Liver (tissue), 9 donors: Measurements from ENCODE around the gene AKTIP. TPM values are rescaled to one million over a fixed set of nuclear protein-coding genes. Genes with fewer than 3 reads are reported as not detected.

Source experiments
- DNase-seq: peaks from one replicate; pipeline ENCODE4 v3.0.0-alpha.2; 2017; ENCODE audit warnings: low spot score
- H3K27ac ChIP-seq, 2 donors: one replicate each; pipeline ENCODE4 v1.7.0; 2013; ENCODE audit warnings: inconsistent platforms in 2 of 2, low read length in 2 of 2, control low read depth in 1 of 2, low read depth in 1 of 2, mild to moderate bottlenecking in 1 of 2
- H3K27me3 ChIP-seq, 4 donors: one replicate each; pipeline versions ENCODE4 v1.6.1 to v1.7.0; 2013; ENCODE audit warnings: low read length in 3 of 4, inconsistent platforms in 1 of 4, mild to moderate bottlenecking in 1 of 4, moderate library complexity in 1 of 4; ENCODE audit not compliant: control insufficient read depth in 4 of 4, insufficient read depth in 4 of 4
- H3K36me3 ChIP-seq, 4 donors: one replicate each; pipeline versions ENCODE4 v1.6.1 to v1.7.0; 2013; ENCODE audit warnings: low read length in 3 of 4, mild to moderate bottlenecking in 3 of 4, low read depth in 1 of 4, moderate library complexity in 1 of 4; ENCODE audit not compliant: control insufficient read depth in 4 of 4, insufficient read depth in 3 of 4
- H3K4me1 ChIP-seq, 4 donors: one replicate each; pipeline versions ENCODE4 v1.6.1 to v1.7.0; 2013; ENCODE audit warnings: low read length in 3 of 4, mild to moderate bottlenecking in 3 of 4, moderate library complexity in 1 of 4; ENCODE audit not compliant: control insufficient read depth in 4 of 4, insufficient read depth in 4 of 4
- H3K4me3 ChIP-seq, 3 donors: one replicate each; pipeline versions ENCODE4 v1.6.1 to v1.7.0; 2013; ENCODE audit warnings: low read length in 3 of 3, control low read depth in 1 of 3, low read depth in 1 of 3, mild to moderate bottlenecking in 1 of 3
- H3K9ac ChIP-seq, 2 donors: one replicate each; pipeline ENCODE4 v1.7.0; 2013; ENCODE audit warnings: low read length in 2 of 2, mild to moderate bottlenecking in 2 of 2, moderate library complexity in 2 of 2, control low read depth in 1 of 2, low read depth in 1 of 2
- H3K9me3 ChIP-seq, 4 donors: one replicate each; pipeline versions ENCODE4 v1.6.1 to v1.7.0; 2013; ENCODE audit warnings: low read length in 3 of 4; ENCODE audit not compliant: control insufficient read depth in 4 of 4
- ATF3 ChIP-seq: IDR thresholded peaks from 2 replicates; pipeline ENCODE4 v1.6.1; 2016; ENCODE audit warnings: antibody characterized with exemption
- EGR1 ChIP-seq, 2 donors: IDR thresholded peaks; 2 replicates each; pipeline ENCODE4 v1.6.1; 2016 to 2018; ENCODE audit warnings: antibody characterized with exemption in 2 of 2, low read depth in 2 of 2
- FOXA1 ChIP-seq: IDR thresholded peaks from 2 replicates; pipeline ENCODE4 v1.6.1; 2016; ENCODE audit warnings: antibody characterized with exemption
- FOXA2 ChIP-seq: IDR thresholded peaks from 2 replicates; pipeline ENCODE4 v1.6.1; 2016; ENCODE audit warnings: antibody characterized with exemption
- GABPA ChIP-seq, 2 donors: IDR thresholded peaks in 1 of 2; conservative IDR thresholded peaks in 1 of 2; 2 replicates each; pipeline ENCODE4 v1.6.1; 2016; ENCODE audit warnings: antibody characterized with exemption in 2 of 2, mild to moderate bottlenecking in 1 of 2, moderate library complexity in 1 of 2
- HNF4A ChIP-seq, 2 donors: conservative IDR thresholded peaks; 2 replicates each; pipeline ENCODE4 v1.6.1; 2016; ENCODE audit warnings: antibody characterized with exemption in 2 of 2, mild to moderate bottlenecking in 2 of 2
- HNF4G ChIP-seq: IDR thresholded peaks from 2 replicates; pipeline ENCODE4 v1.6.1; 2016; ENCODE audit warnings: antibody characterized with exemption
- JUND ChIP-seq, 2 donors: IDR thresholded peaks; 2 replicates each; pipeline ENCODE4 v1.6.1; 2016; ENCODE audit warnings: antibody characterized with exemption in 2 of 2
- MAX ChIP-seq: IDR thresholded peaks from 2 replicates; pipeline ENCODE4 v1.6.1; 2016; ENCODE audit warnings: antibody characterized with exemption
- NR2F2 ChIP-seq: IDR thresholded peaks from 2 replicates; pipeline ENCODE4 v1.6.1; 2016; ENCODE audit warnings: antibody characterized with exemption
- RAD21 ChIP-seq, 2 donors: IDR thresholded peaks; 2 replicates each; pipeline ENCODE4 v1.6.1; 2016; ENCODE audit warnings: antibody characterized with exemption in 2 of 2, mild to moderate bottlenecking in 2 of 2
- RXRA ChIP-seq, 2 donors: IDR thresholded peaks; 2 replicates each; pipeline ENCODE4 v1.6.1; 2017 to 2018; ENCODE audit warnings: antibody characterized with exemption in 2 of 2, mild to moderate bottlenecking in 1 of 2
- SP1 ChIP-seq: IDR thresholded peaks from 2 replicates; pipeline ENCODE4 v1.6.1; 2018; ENCODE audit warnings: antibody characterized with exemption, mild to moderate bottlenecking
- TAF1 ChIP-seq: conservative IDR thresholded peaks from 2 replicates; pipeline ENCODE4 v1.6.1; 2016; ENCODE audit warnings: antibody characterized with exemption, mild to moderate bottlenecking
- YY1 ChIP-seq: IDR thresholded peaks from 2 replicates; pipeline ENCODE4 v1.6.1; 2016; ENCODE audit warnings: antibody characterized with exemption, mild to moderate bottlenecking
- WGBS: extraction: QIAGEN DNeasy Blood & Tissue Kit; methylation state at CpG from one replicate; pipeline ENCODE4 v1.1.7; 2013; 5-methylcytosine and 5-hydroxymethylcytosine counted together
- polyA plus RNA-seq, 2 donors: library from polyadenylated mRNA; stranded (reverse) in 1 of 2; unstranded in 1 of 2; fragments of 200-250 nt in 1 of 2; fragments of >200 nt in 1 of 2; fragmentation: Nextera tagmentation in 1 of 2; extraction: Ambion mirVana in 1 of 2; gene quantifications; one replicate each; pipeline versions ENCODE4 v1.2.1 to v1.2.3, GENCODE V29; 2013 to 2015
- total RNA-seq, 2 donors: library from RNA; depleted of rRNA; stranded (reverse); fragments of >200 nt; gene quantifications; one replicate each; pipeline ENCODE4 v1.2.3, GENCODE V29; 2014
- TF ChIP-seq, protein P1 (sequence below): IDR thresholded peaks from 2 replicates; pipeline ENCODE4 v1.6.1; 2016; ENCODE audit warnings: antibody characterized with exemption
- TF ChIP-seq, protein P2 (sequence below): IDR thresholded peaks from 2 replicates; pipeline ENCODE4 v1.6.1; 2016; ENCODE audit warnings: antibody characterized with exemption, mild to moderate bottlenecking
- TF ChIP-seq, protein P3 (sequence below): fragments of 150-350 bp; IDR thresholded peaks from 2 replicates; pipeline ENCODE4 v1.5.1; 2017; ENCODE audit warnings: improper control_type of control experiment, low read depth, low read length; ENCODE audit not compliant: missing input control
- donor health status: healthy.
- donor health status: healthy.
- donor health status: healthy.
- donor health status: healthy.
- donor health status: healthy.

AKTIP gene
- total and polyA plus RNA-seq, 4 donors = 7.5 to 47.1 (median 20.4) TPM

- Histone ChIP-seq H3K27ac (no peak overlapping the region), H3K4me1 (peaks cover 5 to 18% (median 9%) of the 10 kb centered on the region in 4 donors), H3K4me3 (no peak overlapping the region), H3K9ac (no peak overlapping the region), H3K9me3 (no peaks in the 10 kb centered on the region), H3K27me3 (no peaks in the 10 kb centered on the region), H3K36me3 (peaks cover 10 to 46% (median 34%) of the 10 kb centered on the region in 4 donors)
- no peak for DNase-seq
- TF ChIP-seq RAD21 (IDR thresholded peaks at IDR 0.05) = no peak
- no peak for TF ChIP-seq TAF1
- no peak for TF ChIP-seq FOXA1
- no peak for TF ChIP-seq MAX
- no peak for TF ChIP-seq SP1
- TF ChIP-seq, protein P1, sequence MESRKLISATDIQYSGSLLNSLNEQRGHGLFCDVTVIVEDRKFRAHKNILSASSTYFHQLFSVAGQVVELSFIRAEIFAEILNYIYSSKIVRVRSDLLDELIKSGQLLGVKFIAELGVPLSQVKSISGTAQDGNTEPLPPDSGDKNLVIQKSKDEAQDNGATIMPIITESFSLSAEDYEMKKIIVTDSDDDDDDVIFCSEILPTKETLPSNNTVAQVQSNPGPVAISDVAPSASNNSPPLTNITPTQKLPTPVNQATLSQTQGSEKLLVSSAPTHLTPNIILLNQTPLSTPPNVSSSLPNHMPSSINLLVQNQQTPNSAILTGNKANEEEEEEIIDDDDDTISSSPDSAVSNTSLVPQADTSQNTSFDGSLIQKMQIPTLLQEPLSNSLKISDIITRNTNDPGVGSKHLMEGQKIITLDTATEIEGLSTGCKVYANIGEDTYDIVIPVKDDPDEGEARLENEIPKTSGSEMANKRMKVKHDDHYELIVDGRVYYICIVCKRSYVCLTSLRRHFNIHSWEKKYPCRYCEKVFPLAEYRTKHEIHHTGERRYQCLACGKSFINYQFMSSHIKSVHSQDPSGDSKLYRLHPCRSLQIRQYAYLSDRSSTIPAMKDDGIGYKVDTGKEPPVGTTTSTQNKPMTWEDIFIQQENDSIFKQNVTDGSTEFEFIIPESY = no peak
- no peak for TF ChIP-seq RXRA (IDR thresholded peaks at IDR 0.05)
- TF ChIP-seq FOXA2 = no peak
- TF ChIP-seq, protein P2, sequence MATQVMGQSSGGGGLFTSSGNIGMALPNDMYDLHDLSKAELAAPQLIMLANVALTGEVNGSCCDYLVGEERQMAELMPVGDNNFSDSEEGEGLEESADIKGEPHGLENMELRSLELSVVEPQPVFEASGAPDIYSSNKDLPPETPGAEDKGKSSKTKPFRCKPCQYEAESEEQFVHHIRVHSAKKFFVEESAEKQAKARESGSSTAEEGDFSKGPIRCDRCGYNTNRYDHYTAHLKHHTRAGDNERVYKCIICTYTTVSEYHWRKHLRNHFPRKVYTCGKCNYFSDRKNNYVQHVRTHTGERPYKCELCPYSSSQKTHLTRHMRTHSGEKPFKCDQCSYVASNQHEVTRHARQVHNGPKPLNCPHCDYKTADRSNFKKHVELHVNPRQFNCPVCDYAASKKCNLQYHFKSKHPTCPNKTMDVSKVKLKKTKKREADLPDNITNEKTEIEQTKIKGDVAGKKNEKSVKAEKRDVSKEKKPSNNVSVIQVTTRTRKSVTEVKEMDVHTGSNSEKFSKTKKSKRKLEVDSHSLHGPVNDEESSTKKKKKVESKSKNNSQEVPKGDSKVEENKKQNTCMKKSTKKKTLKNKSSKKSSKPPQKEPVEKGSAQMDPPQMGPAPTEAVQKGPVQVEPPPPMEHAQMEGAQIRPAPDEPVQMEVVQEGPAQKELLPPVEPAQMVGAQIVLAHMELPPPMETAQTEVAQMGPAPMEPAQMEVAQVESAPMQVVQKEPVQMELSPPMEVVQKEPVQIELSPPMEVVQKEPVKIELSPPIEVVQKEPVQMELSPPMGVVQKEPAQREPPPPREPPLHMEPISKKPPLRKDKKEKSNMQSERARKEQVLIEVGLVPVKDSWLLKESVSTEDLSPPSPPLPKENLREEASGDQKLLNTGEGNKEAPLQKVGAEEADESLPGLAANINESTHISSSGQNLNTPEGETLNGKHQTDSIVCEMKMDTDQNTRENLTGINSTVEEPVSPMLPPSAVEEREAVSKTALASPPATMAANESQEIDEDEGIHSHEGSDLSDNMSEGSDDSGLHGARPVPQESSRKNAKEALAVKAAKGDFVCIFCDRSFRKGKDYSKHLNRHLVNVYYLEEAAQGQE = no peak
- no peak for TF ChIP-seq ATF3
- TF ChIP-seq GABPA (IDR thresholded peaks at IDR 0.05 in 1 of 2, conservative IDR thresholded peaks at IDR 0.05 in 1 of 2) = no peak
- no peak for TF ChIP-seq EGR1 (IDR thresholded peaks at IDR 0.05; ENCODE audit: low read depth in 2 of 2)
- TF ChIP-seq HNF4A (conservative IDR thresholded peaks at IDR 0.05) = no peak
- no peak for TF ChIP-seq NR2F2
- TF ChIP-seq YY1 = no peak
- TF ChIP-seq, protein P3, sequence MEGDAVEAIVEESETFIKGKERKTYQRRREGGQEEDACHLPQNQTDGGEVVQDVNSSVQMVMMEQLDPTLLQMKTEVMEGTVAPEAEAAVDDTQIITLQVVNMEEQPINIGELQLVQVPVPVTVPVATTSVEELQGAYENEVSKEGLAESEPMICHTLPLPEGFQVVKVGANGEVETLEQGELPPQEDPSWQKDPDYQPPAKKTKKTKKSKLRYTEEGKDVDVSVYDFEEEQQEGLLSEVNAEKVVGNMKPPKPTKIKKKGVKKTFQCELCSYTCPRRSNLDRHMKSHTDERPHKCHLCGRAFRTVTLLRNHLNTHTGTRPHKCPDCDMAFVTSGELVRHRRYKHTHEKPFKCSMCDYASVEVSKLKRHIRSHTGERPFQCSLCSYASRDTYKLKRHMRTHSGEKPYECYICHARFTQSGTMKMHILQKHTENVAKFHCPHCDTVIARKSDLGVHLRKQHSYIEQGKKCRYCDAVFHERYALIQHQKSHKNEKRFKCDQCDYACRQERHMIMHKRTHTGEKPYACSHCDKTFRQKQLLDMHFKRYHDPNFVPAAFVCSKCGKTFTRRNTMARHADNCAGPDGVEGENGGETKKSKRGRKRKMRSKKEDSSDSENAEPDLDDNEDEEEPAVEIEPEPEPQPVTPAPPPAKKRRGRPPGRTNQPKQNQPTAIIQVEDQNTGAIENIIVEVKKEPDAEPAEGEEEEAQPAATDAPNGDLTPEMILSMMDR = no peak
- no peak for TF ChIP-seq HNF4G
- no peak for TF ChIP-seq JUND (IDR thresholded peaks at IDR 0.05)
- 85% methylated on average over 2 of the region's 2 CpGs for WGBS
These were observed 20.9 kb downstream of the AKTIP start for GRCh38 chr16:53482123-53482522.
